ENCODE data around the gene HS6ST1. TPM values are rescaled to one million over a fixed set of nuclear protein-coding genes. Genes with fewer than 3 reads are reported as not detected.

HS6ST1 gene
- total RNA-seq, 1 donor from 2014 or later = 27.1 TPM

DNA sequence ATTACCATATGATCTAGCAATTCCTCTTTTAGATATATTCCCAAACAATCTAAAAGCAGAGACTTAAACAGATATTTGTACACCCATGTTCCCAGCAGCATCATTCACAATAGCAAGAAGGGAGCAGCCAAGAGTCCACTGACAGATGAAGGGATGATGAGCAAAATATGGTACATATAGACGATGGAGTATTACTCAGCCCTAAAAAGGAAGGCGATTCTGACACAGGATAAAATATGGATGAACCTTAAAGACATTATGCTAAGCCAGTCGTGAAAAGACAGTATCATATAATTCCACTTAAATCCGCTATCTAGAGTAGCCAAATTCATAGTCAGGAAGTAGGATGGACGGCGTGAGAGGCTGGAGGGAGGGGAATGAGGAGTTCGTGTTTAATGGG, 20.4 kb downstream of the HS6ST1 start:
- no peak for DNase-seq

GRCh38 chr2:128293870-128294455, 24.7 kb downstream of the HS6ST1 start:
- no peak for DNase-seq

GRCh38 chr2:128293426-128293755, 25.3 kb downstream of the HS6ST1 start:
- no peak for DNase-seq

DNA sequence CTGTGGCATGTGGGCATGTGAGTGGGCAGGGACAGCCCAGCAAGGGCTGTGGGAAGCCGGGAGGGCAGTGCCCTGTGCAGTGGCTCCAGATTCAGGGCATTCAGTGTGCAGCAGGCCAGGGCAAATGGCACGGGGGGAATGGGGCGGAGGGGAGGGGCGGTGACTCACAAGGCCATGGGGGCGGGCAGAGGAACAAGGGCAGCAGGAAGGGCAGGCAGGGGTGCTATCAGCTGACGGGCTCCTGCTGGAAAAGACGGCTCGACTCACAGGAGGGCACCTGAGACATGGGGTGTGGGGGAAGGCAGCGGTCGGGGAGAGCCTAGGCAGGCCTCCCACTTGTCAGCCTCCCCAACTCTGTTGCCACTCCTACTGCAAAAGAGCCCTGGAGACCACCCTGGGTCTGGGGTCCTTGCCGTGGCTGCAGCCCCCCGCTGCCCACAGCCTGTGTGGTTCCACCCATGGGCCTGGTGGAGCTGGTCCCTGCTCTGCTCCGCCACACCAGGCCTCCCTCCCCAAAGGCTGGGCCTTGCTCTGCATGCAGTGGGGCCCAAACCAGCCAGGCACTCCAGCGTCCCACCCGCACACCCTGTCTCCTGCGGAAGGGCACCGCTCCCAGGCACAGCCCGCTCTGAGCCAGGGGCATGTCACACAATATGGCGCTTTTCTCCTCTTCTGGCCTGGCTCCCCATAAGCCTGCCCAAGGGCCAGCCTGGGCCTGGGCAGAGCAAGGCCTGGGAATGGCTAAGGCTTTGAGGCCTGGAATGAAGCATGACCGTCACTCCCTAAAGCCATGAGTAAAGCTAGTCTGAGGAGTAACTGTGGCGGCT, 25.9 kb downstream of the HS6ST1 start:
- DNase-seq = peak; percentile 23

DNA sequence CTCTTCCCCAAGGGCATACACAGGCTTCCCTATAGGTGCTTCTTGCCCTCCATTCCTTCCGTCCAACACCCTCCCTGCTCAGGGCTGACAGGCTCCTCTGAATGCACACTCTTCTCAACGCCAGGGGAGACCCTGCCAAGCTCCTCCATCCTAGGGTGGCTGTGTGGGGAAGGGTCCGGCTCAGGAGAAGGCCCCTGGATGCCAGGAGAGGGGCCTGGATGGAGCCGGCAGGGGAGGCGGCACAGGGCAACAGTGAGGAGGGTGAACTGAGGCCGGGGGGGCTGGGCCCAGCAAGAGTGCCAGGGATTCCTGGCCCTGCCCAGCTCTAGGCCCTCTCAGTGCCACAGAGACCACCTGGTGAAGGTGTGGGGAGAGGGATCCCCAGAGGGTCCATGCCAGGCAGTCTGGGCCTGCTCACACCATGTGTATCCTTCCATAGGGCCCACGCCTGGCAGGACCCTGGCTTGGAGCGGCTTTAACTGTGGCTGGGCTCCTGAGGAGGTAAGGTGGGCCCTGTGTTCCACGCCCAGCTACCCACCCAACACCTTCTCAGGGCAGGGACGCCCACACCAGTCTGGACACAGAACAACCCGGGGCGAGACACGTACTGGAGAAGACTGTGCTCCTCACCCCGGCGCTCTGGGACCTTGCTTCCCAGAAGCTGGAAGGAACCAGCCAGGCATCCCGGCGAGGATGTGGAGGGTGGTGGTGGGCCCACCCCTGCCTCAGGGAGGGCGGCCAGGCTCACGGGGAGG, 26.6 kb downstream of the HS6ST1 start:
- no peak for DNase-seq

DNA sequence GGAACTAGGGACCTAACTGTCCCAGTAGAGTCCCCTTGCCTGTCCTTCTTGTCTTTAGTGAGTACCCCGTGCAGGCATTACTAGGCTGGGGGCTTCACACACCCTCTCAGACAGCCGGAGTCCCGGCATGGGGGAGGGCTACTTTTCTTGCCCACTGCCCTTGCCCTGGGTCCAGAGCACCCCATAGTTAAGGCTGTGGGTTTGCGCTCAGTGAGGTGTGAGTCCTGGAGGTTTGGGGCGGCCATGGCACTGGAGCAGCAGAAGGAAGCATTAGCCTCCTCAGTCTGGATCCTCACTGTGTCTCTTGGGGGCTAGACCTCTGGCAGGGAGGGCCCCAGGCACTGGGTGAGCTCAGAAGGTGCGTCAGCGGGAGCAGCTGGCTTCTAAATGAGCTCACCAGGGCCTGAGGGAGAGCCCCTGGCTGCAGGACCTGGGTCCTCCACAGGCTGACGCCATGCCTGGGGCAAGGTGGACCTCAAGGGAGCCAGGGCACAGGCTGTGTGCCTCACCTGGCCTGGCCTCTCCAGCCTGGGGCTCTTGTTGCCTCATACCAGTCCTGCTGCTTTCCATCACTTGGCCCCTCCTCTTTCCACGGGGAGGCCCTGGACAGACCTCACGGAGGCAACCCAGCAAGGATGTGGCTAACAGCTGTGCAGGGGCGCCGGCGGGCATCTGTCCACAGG, 27.4 kb downstream of the HS6ST1 start:
- no peak for DNase-seq

GRCh38 chr2:128290356-128290755, 28.3 kb downstream of the HS6ST1 start:
- DNase-seq = no peak

DNA sequence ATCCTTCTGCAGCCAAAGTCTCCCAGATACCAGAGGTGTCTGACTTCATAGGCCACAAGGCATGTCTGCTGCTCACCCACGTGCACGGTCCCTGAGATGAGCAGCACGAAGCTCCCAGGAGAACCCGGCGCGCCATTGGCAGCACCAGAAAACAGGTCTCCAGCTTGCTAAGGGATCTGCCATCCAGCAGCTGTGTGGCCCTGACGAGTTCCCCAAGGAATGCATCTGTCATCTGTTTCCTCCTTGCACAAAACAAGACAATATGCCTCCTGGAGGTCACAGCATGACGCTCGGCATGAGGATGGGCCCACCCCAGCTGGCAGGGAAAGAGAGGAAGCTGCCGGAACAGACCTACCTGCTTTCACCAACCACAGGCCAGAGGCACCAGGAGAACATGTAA, 29.2 kb downstream of the HS6ST1 start:
- DNase-seq = peak; percentile 54

GRCh38 chr2:128288781-128289180, 29.9 kb downstream of the HS6ST1 start:
- DNase-seq = no peak

GRCh38 chr2:128287780-128288735, 30.6 kb downstream of the HS6ST1 start:
- DNase-seq = no peak

DNA sequence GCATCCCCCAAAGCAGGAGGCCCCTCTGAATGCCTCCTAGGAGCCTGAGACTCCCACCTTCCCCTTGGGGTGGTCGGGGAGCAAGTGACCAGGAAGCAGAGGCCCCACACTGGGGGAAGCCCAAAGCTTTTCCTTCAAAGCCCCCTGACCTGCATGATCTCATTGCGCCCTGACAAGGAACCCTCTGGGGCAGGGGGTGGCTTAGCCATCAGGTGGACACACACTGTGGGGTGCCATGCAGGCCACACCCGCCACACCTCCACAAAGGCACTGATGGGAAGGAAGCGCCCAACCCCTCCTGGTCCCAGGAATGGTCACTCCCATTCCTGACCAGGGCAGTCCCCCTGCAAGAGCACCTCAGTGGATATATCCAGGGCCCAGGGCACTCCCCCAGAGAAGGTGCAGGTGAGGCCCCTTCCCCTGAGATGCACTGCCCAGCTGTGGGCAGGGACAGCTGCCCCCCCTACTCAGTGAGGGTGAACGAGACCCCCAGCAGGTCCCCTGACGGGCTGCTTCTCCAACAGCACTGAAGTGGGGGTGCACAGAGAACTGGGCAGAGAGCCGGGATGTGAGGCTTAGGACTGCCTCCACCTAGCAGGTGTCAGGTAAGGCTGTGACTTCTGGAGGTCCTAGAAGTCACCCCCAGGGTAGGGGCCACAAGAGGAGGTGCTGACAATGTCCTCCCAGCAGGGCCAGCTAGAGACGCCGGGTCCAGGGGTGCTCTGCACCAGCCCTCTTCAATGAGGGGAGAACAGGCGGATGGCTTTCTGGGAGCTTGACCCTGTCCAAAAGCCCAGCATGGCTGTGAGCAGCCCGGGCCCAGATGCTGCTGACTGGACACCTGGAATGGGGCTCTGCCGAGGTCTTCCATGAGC, 31.5 kb downstream of the HS6ST1 start:
- no peak for DNase-seq

- peak; percentile 69 for DNase-seq
Measured at GRCh38 chr2:128286011-128286721, 32.5 kb downstream of the HS6ST1 start.

DNA sequence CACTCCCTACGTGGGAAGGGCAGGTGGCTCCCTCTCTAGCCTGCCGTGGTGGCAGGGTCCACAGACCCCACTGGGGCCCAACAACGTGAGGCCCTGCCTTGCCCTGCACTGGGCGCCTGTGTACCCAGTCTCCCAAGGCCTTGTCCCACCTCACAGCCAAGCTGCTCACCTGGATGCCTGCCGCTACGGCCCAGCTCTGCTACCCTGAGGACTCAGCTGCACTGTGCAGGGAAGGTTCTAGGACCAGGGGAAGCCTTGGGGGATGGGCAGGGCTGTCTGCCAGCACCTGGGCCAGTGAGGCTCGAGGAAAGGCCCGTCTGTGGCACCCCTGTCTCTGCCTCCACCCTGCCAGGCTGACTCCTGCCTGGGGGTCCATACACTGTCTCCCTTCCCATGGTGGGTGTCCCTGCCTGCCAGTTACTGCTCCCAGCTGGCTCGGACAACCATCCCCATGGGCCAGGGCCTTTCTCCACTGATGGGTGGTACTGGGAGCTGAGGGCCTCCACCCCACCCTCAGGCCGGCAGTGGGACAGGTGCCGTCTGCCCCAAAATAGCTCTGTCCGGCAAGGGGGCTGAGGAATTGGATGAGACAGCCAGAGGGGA, 33.2 kb downstream of the HS6ST1 start:
- DNase-seq = no peak

DNA sequence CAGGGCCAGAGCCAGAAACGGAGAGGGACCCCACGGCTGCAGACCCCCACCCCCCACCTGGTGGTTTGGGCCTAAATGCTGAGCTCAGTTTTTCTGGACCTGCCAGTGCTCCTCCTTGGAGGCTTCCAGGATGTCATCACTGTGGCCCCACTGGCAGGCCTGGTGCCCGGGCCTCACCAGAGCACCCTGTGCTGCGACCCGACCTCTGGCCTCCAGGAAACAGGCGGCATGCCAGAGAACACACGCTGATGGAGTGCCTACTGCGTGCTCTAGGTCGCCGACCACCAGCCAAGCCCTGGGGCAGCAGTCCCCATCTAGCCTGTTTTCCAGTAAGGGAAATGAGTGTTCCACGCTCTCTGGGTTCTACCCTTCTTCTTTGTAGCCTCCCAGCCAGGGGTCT, 33.8 kb downstream of the HS6ST1 start:
- DNase-seq = no peak

GRCh38 chr2:128284037-128284441, 34.6 kb downstream of the HS6ST1 start:
- no peak for DNase-seq

- peak; percentile 22 for DNase-seq
Measured at GRCh38 chr2:128282976-128283810, 35.5 kb downstream of the HS6ST1 start.

- peak; percentile 22 for DNase-seq
Measured at GRCh38 chr2:128282246-128282975, 36.3 kb downstream of the HS6ST1 start.

DNA sequence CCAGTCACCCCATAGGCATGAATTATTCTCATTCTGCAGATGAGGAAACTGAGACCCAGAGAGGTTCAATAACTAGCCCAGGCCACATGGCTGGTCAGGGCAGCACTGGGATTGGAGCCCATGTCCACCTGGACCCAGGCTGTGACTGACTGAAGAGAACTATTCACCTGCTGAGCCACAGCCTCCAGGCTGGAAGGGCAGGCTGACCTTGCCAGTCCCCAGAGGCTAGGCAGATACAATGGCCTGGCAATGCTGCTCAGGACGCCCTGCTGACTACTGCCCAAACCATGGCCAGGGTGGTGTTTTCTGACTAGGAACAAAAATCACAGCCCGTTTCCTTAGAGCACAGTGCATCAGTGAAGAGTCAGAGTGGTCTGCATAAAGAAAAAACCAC, 36.8 kb downstream of the HS6ST1 start:
- no peak for DNase-seq

Measured in dermis blood vessel endothelial cell (primary cell).